Upper lobe of left lung (tissue), 4 donors: ENCODE measurements around the gene PARVA.

Experiments
- EP300 ChIP-seq, 4 donors: sonication (generic); formaldehyde crosslinking; IDR thresholded peaks; one replicate each; pipeline ENCODE4 v1.5.1; 2017; ENCODE audit warnings: antibody characterized with exemption in 4 of 4, control low read depth in 2 of 4
- POLR2A ChIP-seq, 4 donors: fragments of 450-650 bp; IDR thresholded peaks; one replicate each; pipeline ENCODE4 v1.5.1; 2016 to 2017; ENCODE audit warnings: antibody characterized with exemption in 4 of 4, mild to moderate bottlenecking in 2 of 4
- POLR2AphosphoS5 ChIP-seq, 2 donors: sonication (generic); formaldehyde crosslinking; IDR thresholded peaks; one replicate each; pipeline ENCODE4 v1.5.1; 2017; ENCODE audit warnings: antibody characterized with exemption in 2 of 2
- TF ChIP-seq, protein P1 (sequence below), 6 experiments: fragments of 450-650 bp in 4 of 6; fragments of 200-600 bp in 2 of 6; sonication (generic) in 2 of 6; IDR thresholded peaks; one replicate each; pipeline ENCODE4 v1.5.1; 2016 to 2019; ENCODE audit warnings: antibody characterized with exemption in 6 of 6

DNA sequence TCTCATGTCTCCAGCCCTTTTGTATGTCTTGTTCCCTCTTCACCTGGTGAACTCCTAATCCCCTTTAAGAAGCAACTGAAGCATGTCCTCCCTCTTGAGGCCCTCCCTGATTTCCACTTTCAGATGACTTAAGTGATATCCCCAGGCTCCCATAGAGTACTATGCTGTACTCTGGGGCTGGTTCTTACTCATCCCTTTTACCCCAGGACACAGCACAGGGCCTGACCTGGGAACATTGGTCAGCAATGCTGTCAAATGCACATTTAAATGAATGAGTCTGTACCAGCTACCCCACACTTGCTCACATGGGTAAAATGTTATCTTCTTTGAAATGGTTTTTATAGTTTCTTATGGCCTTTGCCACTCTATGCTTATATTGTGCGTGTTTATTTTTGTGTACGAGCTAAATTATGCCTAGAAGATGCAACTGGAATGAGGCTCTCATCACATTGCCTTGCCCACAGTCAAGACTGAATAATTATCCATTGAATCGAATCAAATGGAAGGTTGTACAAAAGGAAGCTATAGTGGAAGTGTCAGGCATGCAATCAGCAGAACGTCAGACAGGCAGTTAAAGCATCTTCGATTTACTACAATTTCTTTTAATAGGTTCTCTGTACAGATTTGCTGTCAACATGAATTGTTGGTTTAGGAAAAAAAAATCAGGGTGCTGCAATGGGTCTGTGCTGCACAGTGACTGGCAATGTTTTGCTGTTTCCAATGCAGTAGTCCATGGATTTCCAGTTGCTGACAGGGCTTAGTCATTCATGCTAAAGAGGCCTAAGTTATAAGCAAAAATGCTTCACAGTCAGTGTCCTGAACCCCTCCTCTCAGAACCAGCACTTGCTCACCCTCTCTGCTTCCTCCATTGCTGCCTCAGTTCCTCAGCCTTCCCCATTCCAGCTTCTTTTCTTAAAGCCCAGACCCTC, 79.5 kb downstream of the PARVA start:
- TF ChIP-seq, protein P1, sequence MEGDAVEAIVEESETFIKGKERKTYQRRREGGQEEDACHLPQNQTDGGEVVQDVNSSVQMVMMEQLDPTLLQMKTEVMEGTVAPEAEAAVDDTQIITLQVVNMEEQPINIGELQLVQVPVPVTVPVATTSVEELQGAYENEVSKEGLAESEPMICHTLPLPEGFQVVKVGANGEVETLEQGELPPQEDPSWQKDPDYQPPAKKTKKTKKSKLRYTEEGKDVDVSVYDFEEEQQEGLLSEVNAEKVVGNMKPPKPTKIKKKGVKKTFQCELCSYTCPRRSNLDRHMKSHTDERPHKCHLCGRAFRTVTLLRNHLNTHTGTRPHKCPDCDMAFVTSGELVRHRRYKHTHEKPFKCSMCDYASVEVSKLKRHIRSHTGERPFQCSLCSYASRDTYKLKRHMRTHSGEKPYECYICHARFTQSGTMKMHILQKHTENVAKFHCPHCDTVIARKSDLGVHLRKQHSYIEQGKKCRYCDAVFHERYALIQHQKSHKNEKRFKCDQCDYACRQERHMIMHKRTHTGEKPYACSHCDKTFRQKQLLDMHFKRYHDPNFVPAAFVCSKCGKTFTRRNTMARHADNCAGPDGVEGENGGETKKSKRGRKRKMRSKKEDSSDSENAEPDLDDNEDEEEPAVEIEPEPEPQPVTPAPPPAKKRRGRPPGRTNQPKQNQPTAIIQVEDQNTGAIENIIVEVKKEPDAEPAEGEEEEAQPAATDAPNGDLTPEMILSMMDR (IDR thresholded peaks at IDR 0.05): no peak
- TF ChIP-seq POLR2A (IDR thresholded peaks at IDR 0.05): no peak
- no peak for TF ChIP-seq EP300 (IDR thresholded peaks at IDR 0.05)
- TF ChIP-seq POLR2AphosphoS5 (IDR thresholded peaks at IDR 0.05): no peak
